HepG2 (cell line): ENCODE measurements around the gene THOP1. TPM values are rescaled to one million over a fixed set of nuclear protein-coding genes. Genes with fewer than 3 reads are reported as not detected.

ENCODE experiments used
- CEBPB ChIP-seq: IDR thresholded peaks from 2 replicates; pipeline ENCODE4 v1.6.1; 2011; ENCODE audit warnings: low read depth, low read length, improper control_type of control experiment, borderline replicate concordance
- GABPA ChIP-seq, 2 experiments: IDR thresholded peaks; 2 replicates each; pipeline ENCODE4 v1.6.1; 2011 to 2016; ENCODE audit warnings: low read depth in 2 of 2, low read length in 1 of 2, missing biosample characterization in 1 of 2, missing genetic modification characterization in 1 of 2
- GPN1 ChIP-seq: sonication (generic); formaldehyde crosslinking; IDR thresholded peaks from 2 replicates; pipeline ENCODE4 v1.5.1; 2020; ENCODE audit warnings: missing genetic modification reagents, borderline replicate concordance
- IRF2 ChIP-seq: IDR thresholded peaks from 2 replicates; pipeline ENCODE4 v1.6.1; 2018; ENCODE audit warnings: missing genetic modification reagents, missing compliant biosample characterization
- JUND ChIP-seq: sonication (generic); formaldehyde crosslinking; IDR thresholded peaks from 2 replicates; pipeline ENCODE4 v1.8.0; 2022; ENCODE audit warnings: mild to moderate bottlenecking, missing genetic modification reagents
- KDM5B ChIP-seq: sonication (generic); formaldehyde crosslinking; IDR thresholded peaks from 2 replicates; pipeline ENCODE4 v1.4.0; 2020; ENCODE audit warnings: missing genetic modification reagents, mild to moderate bottlenecking, borderline replicate concordance
- MEF2D ChIP-seq: sonication (generic); formaldehyde crosslinking; IDR thresholded peaks from 2 replicates; pipeline ENCODE4 v1.5.1; 2020; ENCODE audit warnings: mild to moderate bottlenecking, missing genetic modification reagents
- MIXL1 ChIP-seq: IDR thresholded peaks from 2 replicates; pipeline ENCODE4 v1.6.1; 2016
- RAD21 ChIP-seq: fragments of 450-650 bp; formaldehyde crosslinking; IDR thresholded peaks from 2 replicates; pipeline ENCODE4 v1.5.0; 2020; ENCODE audit warnings: mild to moderate bottlenecking
- RBFOX2 ChIP-seq: fragments of 200-400 bp; formaldehyde crosslinking; IDR thresholded peaks from 2 replicates; pipeline ENCODE4 v1.6.1; 2017; ENCODE audit warnings: low read depth, mild to moderate bottlenecking, low read length
- REL ChIP-seq: sonication (generic); formaldehyde crosslinking; conservative IDR thresholded peaks from 2 replicates; pipeline ENCODE4 v1.8.0; 2022; ENCODE audit warnings: mild to moderate bottlenecking, missing genetic modification reagents, moderate library complexity
- SRF ChIP-seq: IDR thresholded peaks from 2 replicates; pipeline ENCODE4 v1.6.1; 2011; ENCODE audit warnings: mild to moderate bottlenecking, low read depth, low read length, moderate library complexity
- SSRP1 ChIP-seq: IDR thresholded peaks from 2 replicates; pipeline ENCODE4 v1.6.1; 2016; ENCODE audit warnings: control low read depth
- ZFP90 ChIP-seq: sonication (generic); formaldehyde crosslinking; IDR thresholded peaks from 2 replicates; pipeline ENCODE4 v1.8.0; 2022; ENCODE audit warnings: missing genetic modification reagents, mild to moderate bottlenecking, inconsistent platforms, borderline replicate concordance
- ZMYM2 ChIP-seq: sonication (generic); formaldehyde crosslinking; IDR thresholded peaks from 2 replicates; pipeline ENCODE4 v1.8.0; 2022; ENCODE audit warnings: mild to moderate bottlenecking, missing genetic modification reagents
- ZNF343 ChIP-seq: sonication (generic); formaldehyde crosslinking; IDR thresholded peaks from 2 replicates; pipeline ENCODE4 v1.4.0; 2020; ENCODE audit warnings: mild to moderate bottlenecking, missing genetic modification reagents
- ZNF558 ChIP-seq: sonication (generic); formaldehyde crosslinking; IDR thresholded peaks from 2 replicates; pipeline ENCODE4 v1.9.0; 2022; ENCODE audit warnings: mild to moderate bottlenecking, missing genetic modification reagents, borderline replicate concordance
- ZNF687 ChIP-seq: sonication (generic); formaldehyde crosslinking; IDR thresholded peaks from 2 replicates; pipeline ENCODE4 v1.5.1; 2020; ENCODE audit warnings: mild to moderate bottlenecking, missing genetic modification reagents, moderate library complexity
- ZSCAN29 ChIP-seq: sonication (generic); formaldehyde crosslinking; conservative IDR thresholded peaks from 2 replicates; pipeline ENCODE4 v1.4.0; 2020; ENCODE audit warnings: mild to moderate bottlenecking, missing genetic modification reagents
- polyA plus RNA-seq, 8 experiments: library from polyadenylated mRNA; depleted of rRNA in 3 of 8; stranded (reverse) in 7 of 8; unstranded in 1 of 8; fragments of >200 nt; fragmentation: Illumina TruSeq in 4 of 8; extraction: Trizol in 4 of 8; gene quantifications; 2 replicates each; pipeline versions ENCODE4 v1.2.1 to v1.2.3, GENCODE V29; 2011 to 2016; ENCODE audit warnings: low read depth in 4 of 8, missing spikeins in 1 of 8, mixed read lengths in 1 of 8; ENCODE audit not compliant: insufficient read depth in 1 of 8
- total RNA-seq, 5 experiments: library from RNA; depleted of rRNA; stranded (reverse); fragments of >200 nt; fragmentation: Illumina TruSeq; extraction: Trizol; gene quantifications; 2 replicates each; pipeline ENCODE4 v1.2.3, GENCODE V29; 2016; ENCODE audit warnings: low read depth in 1 of 5
- TF ChIP-seq, protein P1 (sequence below): sonication (generic); formaldehyde crosslinking; IDR thresholded peaks from 2 replicates; pipeline ENCODE4 v1.5.0; 2020; ENCODE audit warnings: mild to moderate bottlenecking, missing genetic modification reagents
- TF ChIP-seq, protein P2 (sequence below): sonication (generic); formaldehyde crosslinking; IDR thresholded peaks from 2 replicates; pipeline ENCODE4 v1.4.0; 2020; ENCODE audit warnings: missing genetic modification reagents, mild to moderate bottlenecking, borderline replicate concordance

The THOP1 gene
- total and polyA plus RNA-seq, 2 of the 13 experiments (the other 11 are each of a cell fraction or from before 2014, with no cell fraction given): 74.4 to 116 TPM

DNA sequence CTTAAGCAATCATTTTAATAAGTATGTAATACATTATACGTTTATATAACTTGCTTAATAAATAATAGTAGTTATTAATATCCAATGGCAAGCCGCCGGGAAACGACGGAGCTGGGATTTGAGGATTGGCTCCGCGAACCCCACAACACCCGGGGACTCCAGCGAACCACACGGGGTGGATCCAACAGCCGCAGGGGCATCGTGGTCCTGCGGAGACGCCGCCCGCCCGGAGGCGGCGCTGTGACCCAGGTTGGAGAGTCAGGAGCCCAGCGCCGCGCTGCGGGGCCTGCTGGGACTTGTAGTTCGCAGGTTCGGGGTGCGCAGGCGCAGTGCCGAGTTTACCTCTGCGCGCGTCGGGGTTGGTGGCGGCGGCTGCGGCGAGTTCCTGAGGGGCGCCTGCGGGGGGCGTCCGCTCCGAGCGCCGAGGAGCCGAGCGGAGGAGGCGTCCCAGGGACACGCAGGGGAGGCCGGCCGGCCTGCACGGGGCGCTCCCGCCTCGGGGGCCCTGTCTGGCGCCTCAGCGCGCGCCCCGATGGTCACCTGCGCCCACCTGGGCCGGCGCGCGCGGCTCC, 34.3 kb downstream of the THOP1 start, which contains the start of gene ZNF554 (continued):
- TF ChIP-seq SRF (no peak; the same call in 1 of the 2 replicates), ZFP90 (CRISPR knock-in tag) (no peak), ZMYM2 (CRISPR knock-in tag) (0 out of 2 replicates have a peak, but pooled peaks have one; percentile 56), REL (CRISPR knock-in tag) (no peak), MIXL1 (CRISPR knock-in tag) (peak; percentile 65; the same call in 1 of the 2 replicates), JUND (CRISPR knock-in tag) (no peak), RBFOX2 (peak; percentile 81), MEF2D (CRISPR knock-in tag) (peak; percentile 65; the same call in 1 of the 2 replicates), ZNF687 (CRISPR knock-in tag) (peak; percentile 80), RAD21 (CRISPR knock-in tag) (peak; percentile 97), CEBPB (no peak), GABPA (IDR thresholded peaks at IDR 0.05; ENCODE audit: low read depth, low read length) (no peak), GABPA (CRISPR knock-in tag; IDR thresholded peaks at IDR 0.05; ENCODE audit: low read depth) (peak; percentile 76), ZSCAN29 (CRISPR knock-in tag) (0 out of 2 replicates have a peak, but pooled peaks have one; percentile 23), ZNF558 (CRISPR knock-in tag) (no peak), GPN1 (CRISPR knock-in tag) (no peak), SSRP1 (0 out of 2 replicates have a peak, but pooled peaks have one; percentile 58), KDM5B (CRISPR knock-in tag) (peak; percentile 78; the same call in 1 of the 2 replicates), IRF2 (peak; percentile 96), ZNF343 (peak; percentile 78; the same call in 1 of the 2 replicates)
- TF ChIP-seq, protein P1, sequence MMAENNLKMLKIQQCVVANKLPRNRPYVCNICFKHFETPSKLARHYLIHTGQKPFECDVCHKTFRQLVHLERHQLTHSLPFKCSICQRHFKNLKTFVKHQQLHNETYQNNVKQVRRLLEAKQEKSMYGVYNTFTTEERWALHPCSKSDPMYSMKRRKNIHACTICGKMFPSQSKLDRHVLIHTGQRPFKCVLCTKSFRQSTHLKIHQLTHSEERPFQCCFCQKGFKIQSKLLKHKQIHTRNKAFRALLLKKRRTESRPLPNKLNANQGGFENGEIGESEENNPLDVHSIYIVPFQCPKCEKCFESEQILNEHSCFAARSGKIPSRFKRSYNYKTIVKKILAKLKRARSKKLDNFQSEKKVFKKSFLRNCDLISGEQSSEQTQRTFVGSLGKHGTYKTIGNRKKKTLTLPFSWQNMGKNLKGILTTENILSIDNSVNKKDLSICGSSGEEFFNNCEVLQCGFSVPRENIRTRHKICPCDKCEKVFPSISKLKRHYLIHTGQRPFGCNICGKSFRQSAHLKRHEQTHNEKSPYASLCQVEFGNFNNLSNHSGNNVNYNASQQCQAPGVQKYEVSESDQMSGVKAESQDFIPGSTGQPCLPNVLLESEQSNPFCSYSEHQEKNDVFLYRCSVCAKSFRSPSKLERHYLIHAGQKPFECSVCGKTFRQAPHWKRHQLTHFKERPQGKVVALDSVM: peak; percentile 82
- TF ChIP-seq, protein P2, sequence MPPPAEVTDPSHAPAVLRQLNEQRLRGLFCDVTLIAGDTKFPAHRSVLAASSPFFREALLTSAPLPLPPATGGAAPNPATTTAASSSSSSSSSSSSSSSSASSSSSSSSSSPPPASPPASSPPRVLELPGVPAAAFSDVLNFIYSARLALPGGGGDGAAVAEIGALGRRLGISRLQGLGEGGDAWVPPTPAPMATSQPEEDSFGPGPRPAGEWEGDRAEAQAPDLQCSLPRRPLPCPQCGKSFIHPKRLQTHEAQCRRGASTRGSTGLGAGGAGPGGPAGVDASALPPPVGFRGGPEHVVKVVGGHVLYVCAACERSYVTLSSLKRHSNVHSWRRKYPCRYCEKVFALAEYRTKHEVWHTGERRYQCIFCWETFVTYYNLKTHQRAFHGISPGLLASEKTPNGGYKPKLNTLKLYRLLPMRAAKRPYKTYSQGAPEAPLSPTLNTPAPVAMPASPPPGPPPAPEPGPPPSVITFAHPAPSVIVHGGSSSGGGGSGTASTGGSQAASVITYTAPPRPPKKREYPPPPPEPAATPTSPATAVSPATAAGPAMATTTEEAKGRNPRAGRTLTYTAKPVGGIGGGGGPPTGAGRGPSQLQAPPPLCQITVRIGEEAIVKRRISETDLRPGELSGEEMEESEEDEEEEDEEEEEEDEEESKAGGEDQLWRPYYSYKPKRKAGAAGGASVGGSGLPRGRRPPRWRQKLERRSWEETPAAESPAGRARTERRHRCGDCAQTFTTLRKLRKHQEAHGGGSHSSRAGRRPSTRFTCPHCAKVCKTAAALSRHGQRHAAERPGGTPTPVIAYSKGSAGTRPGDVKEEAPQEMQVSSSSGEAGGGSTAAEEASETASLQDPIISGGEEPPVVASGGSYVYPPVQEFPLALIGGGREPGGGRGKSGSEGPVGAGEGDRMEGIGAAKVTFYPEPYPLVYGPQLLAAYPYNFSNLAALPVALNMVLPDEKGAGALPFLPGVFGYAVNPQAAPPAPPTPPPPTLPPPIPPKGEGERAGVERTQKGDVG: peak; percentile 75; the same call in 1 of the 2 replicates
